Measurements from ENCODE around the gene PRDM11. TPM values are rescaled to one million over a fixed set of nuclear protein-coding genes. Genes with fewer than 3 reads are reported as not detected.

PRDM11 gene
- total and polyA plus RNA-seq, 10 of the 15 experiments (the other 5 are each of a cell fraction or from before 2014, with no cell fraction given), result 0.03 to 2.4 (median 0.53) TPM

DNA sequence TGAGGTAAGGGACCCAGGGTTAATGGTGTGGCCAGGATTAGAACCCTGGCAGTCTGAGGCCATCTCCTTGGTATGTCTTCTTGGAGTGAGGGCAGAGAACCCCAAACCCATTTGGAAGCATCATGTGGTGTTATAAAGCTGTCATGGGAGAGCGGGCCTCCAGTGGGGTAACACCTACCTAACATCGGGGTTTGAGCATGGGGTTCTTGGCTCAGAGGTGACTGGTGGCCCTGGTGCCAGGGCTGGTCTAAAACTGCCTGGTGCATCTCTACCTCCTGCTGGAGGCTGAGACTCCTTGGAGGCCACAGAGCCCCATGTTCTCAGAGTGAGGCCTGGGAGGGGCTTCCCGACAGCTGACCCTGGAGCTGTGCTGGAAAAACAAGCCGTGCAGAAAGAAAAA is 4.5 kb downstream of the PRDM11 start (continued):
- TF ChIP-seq, protein P1, sequence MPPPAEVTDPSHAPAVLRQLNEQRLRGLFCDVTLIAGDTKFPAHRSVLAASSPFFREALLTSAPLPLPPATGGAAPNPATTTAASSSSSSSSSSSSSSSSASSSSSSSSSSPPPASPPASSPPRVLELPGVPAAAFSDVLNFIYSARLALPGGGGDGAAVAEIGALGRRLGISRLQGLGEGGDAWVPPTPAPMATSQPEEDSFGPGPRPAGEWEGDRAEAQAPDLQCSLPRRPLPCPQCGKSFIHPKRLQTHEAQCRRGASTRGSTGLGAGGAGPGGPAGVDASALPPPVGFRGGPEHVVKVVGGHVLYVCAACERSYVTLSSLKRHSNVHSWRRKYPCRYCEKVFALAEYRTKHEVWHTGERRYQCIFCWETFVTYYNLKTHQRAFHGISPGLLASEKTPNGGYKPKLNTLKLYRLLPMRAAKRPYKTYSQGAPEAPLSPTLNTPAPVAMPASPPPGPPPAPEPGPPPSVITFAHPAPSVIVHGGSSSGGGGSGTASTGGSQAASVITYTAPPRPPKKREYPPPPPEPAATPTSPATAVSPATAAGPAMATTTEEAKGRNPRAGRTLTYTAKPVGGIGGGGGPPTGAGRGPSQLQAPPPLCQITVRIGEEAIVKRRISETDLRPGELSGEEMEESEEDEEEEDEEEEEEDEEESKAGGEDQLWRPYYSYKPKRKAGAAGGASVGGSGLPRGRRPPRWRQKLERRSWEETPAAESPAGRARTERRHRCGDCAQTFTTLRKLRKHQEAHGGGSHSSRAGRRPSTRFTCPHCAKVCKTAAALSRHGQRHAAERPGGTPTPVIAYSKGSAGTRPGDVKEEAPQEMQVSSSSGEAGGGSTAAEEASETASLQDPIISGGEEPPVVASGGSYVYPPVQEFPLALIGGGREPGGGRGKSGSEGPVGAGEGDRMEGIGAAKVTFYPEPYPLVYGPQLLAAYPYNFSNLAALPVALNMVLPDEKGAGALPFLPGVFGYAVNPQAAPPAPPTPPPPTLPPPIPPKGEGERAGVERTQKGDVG (CRISPR knock-in tag; IDR thresholded peaks at IDR 0.05), result no peak
- TF ChIP-seq SUZ12 (IDR thresholded peaks at IDR 0.05; ENCODE audit: unreplicated experiment), result no peak
- TF ChIP-seq JUNB (IDR thresholded peaks at IDR 0.05), result no peak
- no peak for TF ChIP-seq STAT3 (IDR thresholded peaks at IDR 0.05; ENCODE audit: low read depth, low read length)
- no peak for TF ChIP-seq WRNIP1 (IDR thresholded peaks at IDR 0.05; ENCODE audit: borderline replicate concordance, low read depth, low read length)
- no peak for TF ChIP-seq HCFC1 (IDR thresholded peaks at IDR 0.05; ENCODE audit: low read length)
- no peak for TF ChIP-seq NFYB (IDR thresholded peaks at IDR 0.05; ENCODE audit: insufficient read depth, low read depth, low read length)
- TF ChIP-seq BRCA1 (IDR thresholded peaks at IDR 0.05; ENCODE audit: low read depth, low read length), result no peak

DNA sequence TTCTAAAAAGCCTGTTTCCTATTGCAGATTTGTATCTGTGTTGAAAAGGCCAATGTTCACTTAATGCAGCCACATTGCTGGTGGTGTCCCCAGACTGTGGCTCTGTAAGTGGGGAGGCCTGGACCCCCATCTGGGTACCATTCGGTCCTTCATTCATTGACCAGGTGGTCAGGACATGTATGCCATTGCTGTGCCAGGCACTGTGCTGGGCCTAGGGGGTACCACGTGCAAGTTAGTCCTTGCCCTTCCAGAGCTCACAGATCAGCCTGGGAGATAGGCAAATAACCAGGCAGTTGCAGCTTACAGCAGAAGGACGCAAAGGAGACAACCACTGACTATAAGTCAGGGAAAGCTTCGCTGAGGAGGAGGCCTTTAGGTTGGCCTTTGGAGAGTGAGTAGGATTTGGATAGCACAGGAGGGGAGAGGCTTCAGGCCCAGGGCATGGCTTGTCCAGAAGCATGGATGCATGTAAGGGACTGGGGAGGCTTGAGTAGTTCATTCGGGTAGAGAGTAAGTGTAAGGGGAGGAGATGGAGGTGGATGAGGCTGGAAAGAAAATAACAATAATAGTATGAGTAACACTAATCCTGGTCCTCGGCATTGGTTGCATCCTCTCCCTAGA is 5.0 kb downstream of the PRDM11 start:
- in situ Hi-C loops (cut with MboI) (no loop called here), intact Hi-C loops (cut with micrococcal nuclease; ENCODE audit: unreplicated experiment) (no loop called here)
- Histone ChIP-seq H3K27ac (ENCODE audit: control insufficient read depth, insufficient read depth) (no peak overlapping the region), H3K36me3 (ENCODE audit: control insufficient read depth in 2 of 2, insufficient read depth in 2 of 2, low read length in 1 of 2) (no peaks in the 10 kb centered on the region), H3K4me1 (ENCODE audit: control insufficient read depth, insufficient read depth, low read length) (no peaks in the 10 kb centered on the region; the same call in 1 of the 2 replicates), H3K27me3 (replicated peaks in 1 of 2; ENCODE audit: control insufficient read depth in 2 of 2, insufficient read depth in 2 of 2, low read length in 1 of 2) (no peaks in the 10 kb centered on the region), H3K9me3 (replicated peaks; ENCODE audit: control insufficient read depth, insufficient read depth, low read length) (no peaks in the 10 kb centered on the region; the same call in 2 of the 3 replicates), H4K20me1 (ENCODE audit: control insufficient read depth, insufficient read depth) (no peaks in the 10 kb centered on the region), H3K79me2 (ENCODE audit: control insufficient read depth, insufficient read depth, low read length) (no peaks in the 10 kb centered on the region), H3K4me2 (ENCODE audit: control insufficient read depth, insufficient read depth) (no peak overlapping the region), H2AFZ (ENCODE audit: control insufficient read depth, low read depth, low read length) (no peak overlapping the region), H3K4me3 (no peak overlapping the region), H3K9ac (ENCODE audit: control insufficient read depth, insufficient read depth, low read length) (no peak overlapping the region)
- RAD21 ChIA-PET (ENCODE audit: unreplicated experiment), result no interaction called here
- no TSS peak for BruUV-seq (replicated peaks)
- ATAC-seq, result no peak
- DNase-seq (ENCODE audit: low read depth, low spot score), result no peak
- POLR2A ChIA-PET, result no interaction called here
- CTCF ChIA-PET, result no interaction called here
- SMC1A ChIA-PET (ENCODE audit: uncharacterized antibody, unreplicated experiment), result no interaction called here
- no peak for FAIRE-seq
- 49% methylated on average over 6 of the region's 6 CpGs for WGBS (ENCODE audit: insufficient coverage, insufficient replicate concordance, low lambda C conversion rate, missing lambda C conversion rate)
- TF ChIP-seq BHLHE40 (IDR thresholded peaks at IDR 0.05; ENCODE audit: borderline replicate concordance in 1 of 2, low read depth in 2 of 2, low read length in 1 of 2) (no peak), NFXL1 (IDR thresholded peaks at IDR 0.05; ENCODE audit: borderline replicate concordance) (no peak), EED (IDR thresholded peaks at IDR 0.05; ENCODE audit: low read depth) (no peak), CEBPB (IDR thresholded peaks at IDR 0.05; ENCODE audit: borderline replicate concordance in 1 of 2, low read depth in 2 of 2, low read length in 2 of 2) (no peak), ATF7 (IDR thresholded peaks at IDR 0.05; ENCODE audit: low read depth) (no peak), ZBED1 (IDR thresholded peaks at IDR 0.05; ENCODE audit: borderline replicate concordance) (no peak), SIN3A (IDR thresholded peaks at IDR 0.05; ENCODE audit: low read depth, low read length) (no peak), TCF7 (IDR thresholded peaks at IDR 0.05; ENCODE audit: borderline replicate concordance) (no peak)
- TF ChIP-seq, protein P2, sequence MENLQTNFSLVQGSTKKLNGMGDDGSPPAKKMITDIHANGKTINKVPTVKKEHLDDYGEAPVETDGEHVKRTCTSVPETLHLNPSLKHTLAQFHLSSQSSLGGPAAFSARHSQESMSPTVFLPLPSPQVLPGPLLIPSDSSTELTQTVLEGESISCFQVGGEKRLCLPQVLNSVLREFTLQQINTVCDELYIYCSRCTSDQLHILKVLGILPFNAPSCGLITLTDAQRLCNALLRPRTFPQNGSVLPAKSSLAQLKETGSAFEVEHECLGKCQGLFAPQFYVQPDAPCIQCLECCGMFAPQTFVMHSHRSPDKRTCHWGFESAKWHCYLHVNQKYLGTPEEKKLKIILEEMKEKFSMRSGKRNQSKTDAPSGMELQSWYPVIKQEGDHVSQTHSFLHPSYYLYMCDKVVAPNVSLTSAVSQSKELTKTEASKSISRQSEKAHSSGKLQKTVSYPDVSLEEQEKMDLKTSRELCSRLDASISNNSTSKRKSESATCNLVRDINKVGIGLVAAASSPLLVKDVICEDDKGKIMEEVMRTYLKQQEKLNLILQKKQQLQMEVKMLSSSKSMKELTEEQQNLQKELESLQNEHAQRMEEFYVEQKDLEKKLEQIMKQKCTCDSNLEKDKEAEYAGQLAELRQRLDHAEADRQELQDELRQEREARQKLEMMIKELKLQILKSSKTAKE (IDR thresholded peaks at IDR 0.05; ENCODE audit: low read depth, poor library complexity, severe bottlenecking), result no peak
- TF ChIP-seq, protein P3, sequence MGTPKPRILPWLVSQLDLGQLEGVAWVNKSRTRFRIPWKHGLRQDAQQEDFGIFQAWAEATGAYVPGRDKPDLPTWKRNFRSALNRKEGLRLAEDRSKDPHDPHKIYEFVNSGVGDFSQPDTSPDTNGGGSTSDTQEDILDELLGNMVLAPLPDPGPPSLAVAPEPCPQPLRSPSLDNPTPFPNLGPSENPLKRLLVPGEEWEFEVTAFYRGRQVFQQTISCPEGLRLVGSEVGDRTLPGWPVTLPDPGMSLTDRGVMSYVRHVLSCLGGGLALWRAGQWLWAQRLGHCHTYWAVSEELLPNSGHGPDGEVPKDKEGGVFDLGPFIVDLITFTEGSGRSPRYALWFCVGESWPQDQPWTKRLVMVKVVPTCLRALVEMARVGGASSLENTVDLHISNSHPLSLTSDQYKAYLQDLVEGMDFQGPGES (IDR thresholded peaks at IDR 0.05), result no peak
